HG03469 (cell line): ENCODE measurements around the gene PGM1.

Source experiments
- ATAC-seq: cut with Tn5 transposase; IDR thresholded peaks from one replicate; pipeline ENCODE4 v1.9.1; 2021; ENCODE audit warnings: mild to moderate bottlenecking, moderate library complexity, moderate number of reproducible peaks; ENCODE audit not compliant: unreplicated experiment

Gene PGM1

DNA sequence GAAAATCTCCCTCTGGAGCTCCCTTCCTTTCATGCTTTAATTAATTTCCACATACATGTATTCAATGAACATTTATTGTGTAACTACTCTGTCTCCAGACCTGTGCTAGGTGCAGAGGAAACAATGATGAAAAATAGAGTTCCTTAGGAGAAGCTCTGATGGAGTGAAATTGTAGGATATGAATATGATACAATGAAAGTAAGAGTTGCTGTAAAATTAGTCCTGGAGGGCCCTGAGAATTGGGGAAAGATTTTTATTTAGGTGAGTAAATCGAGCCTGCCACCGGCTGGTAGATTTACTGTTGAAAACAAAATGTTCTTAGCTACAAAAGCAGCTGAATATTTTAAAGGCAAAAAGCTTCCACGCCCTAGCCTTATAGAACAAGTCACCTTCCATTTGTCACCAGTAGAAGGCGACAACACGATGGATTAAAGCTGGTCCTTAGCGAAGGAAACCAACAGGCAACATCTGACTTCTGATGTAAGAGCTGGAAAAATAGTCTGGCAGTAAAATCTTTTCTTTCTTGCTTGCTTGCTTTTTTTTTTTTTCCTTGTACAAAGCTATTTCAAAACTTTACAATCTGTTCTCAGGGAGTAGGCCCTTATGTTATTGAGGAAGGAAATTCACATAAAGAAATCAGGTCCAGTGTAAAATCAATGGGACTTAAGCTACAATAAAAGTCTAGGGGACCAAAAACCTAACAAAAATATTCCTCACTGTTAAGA is 98.7 kb downstream of the PGM1 start:
- ATAC-seq = peak; percentile 56

DNA sequence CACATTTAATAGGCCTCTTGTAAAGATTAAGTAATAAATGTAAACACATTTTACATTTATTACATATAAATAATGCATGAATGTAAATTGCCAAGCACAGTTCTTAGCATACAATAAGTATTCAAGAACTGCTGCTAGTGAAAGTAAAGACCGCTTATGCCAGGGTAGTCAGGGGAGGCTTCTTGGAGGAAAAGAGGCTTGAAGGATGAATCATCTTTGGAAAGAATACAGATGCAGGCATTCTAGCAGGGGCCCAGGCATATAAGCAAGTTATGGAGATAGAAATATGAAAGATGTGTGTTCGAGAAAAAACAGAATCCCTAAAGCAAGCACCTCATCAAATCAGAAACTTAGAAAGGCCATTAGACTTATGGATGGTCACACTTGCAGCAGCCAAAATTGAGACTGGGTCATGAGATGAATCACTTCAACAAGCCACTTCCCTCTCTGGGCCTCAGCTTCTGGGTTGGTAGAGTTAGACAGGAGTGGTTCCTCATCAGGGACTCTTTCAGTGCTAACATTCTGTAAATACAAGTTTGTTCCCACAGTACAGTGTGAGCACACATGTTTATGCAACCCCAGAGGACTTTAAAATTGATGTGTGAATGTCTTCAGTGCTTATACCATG is 100.8 kb downstream of the PGM1 start:
- ATAC-seq = peak; percentile 54

- ATAC-seq = no peak
Measured at GRCh38 chr1:63698001-63698838, 105.0 kb downstream of the PGM1 start.

GRCh38 chr1:63701187-63701586 is 108.0 kb downstream of the PGM1 start:
- no peak for ATAC-seq

DNA sequence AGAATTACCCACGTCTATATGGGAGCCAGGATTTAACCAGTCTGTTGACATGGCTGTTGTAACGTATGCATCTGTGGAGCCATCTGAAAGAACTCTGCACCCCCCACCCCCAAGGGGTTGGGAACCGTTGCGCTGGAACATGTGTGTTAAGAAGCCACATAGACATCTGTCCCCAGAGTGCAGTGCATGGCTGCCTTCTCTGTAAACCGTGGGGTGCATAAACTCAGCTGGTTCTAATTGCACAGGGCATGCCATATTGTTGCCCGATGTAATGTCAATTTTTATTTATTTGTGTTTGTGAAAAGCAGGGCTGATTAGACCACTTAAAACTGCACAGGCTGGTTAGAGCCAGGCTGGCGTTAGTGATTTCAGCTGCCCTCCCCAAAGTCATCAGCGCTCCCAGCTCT is 110.5 kb downstream of the PGM1 start:
- ATAC-seq = no peak

GRCh38 chr1:63704443-63704842 is 111.2 kb downstream of the PGM1 start:
- ATAC-seq = no peak

GRCh38 chr1:63705078-63705477 is 111.9 kb downstream of the PGM1 start:
- ATAC-seq = peak; percentile 71

DNA sequence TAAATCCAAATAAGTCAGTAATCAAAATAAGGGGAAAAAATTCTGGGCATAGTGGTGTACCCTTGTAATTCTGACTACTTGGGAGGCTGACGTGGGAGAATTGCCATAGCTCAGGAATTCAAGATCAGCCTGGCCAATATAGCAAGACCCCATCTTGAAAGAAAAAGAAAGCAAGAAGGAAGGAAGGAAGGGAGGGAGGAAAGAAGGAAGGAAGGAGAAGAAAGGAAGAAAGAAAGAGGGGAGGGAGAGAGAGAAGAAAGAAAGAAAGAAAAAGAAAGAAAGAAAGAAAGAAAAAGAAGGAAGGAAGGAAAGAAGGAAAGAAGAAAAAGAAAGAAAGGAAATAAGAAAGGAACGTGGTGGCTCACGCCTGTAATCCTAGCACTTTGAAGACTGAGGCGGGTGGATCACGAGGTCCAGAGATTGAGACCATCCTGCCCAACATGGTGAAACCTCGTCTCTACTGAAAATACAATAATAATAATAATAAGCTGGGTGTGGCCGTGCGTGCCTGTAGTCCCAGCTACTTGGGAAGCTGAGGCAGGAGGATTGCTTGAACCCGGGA is 116.1 kb downstream of the PGM1 start:
- no peak for ATAC-seq
